Esophagus muscularis mucosa (tissue), 4 donors: ENCODE measurements around the gene THSD7A. TPM values are rescaled to one million over a fixed set of nuclear protein-coding genes. Genes with fewer than 3 reads are reported as not detected.

ENCODE experiments used
- DNase-seq: peaks from one replicate; pipeline ENCODE4 v3.0.0-alpha.2; 2017; ENCODE audit errors: extremely low spot score
- H3K27ac ChIP-seq, 4 donors: fragments of 200-600 bp; sonication (generic); replicated peaks in 1 of 4; 1 replicate in 3 of 4; 2 replicates in 1 of 4; pipeline ENCODE4 v1.5.1; 2016 to 2019; ENCODE audit warnings: mild to moderate bottlenecking in 1 of 4
- H3K27me3 ChIP-seq, 4 donors: fragments of 200-600 bp; sonication (generic); one replicate each; pipeline versions ENCODE4 v1.5.1 to v1.6.0; 2016 to 2019
- H3K36me3 ChIP-seq, 4 donors: fragments of 200-600 bp; sonication (generic); one replicate each; pipeline ENCODE4 v1.5.1; 2016 to 2019
- H3K4me1 ChIP-seq, 4 donors: fragments of 200-600 bp; sonication (generic); one replicate each; pipeline ENCODE4 v1.5.1; 2016 to 2019
- H3K4me3 ChIP-seq, 4 donors: fragments of 200-600 bp; sonication (generic); 1 replicate in 2 of 4; 2 replicates in 2 of 4; pipeline ENCODE4 v1.5.1; 2016 to 2019; ENCODE audit warnings: mild to moderate bottlenecking in 4 of 4, moderate library complexity in 1 of 4
- H3K9me3 ChIP-seq, 4 donors: fragments of 200-600 bp; sonication (generic); 1 replicate in 3 of 4; 2 replicates in 1 of 4; pipeline ENCODE4 v1.5.1; 2016 to 2019
- EP300 ChIP-seq: sonication (generic); formaldehyde crosslinking; IDR thresholded peaks from one replicate; pipeline ENCODE4 v1.6.1; 2017; ENCODE audit warnings: antibody characterized with exemption
- POLR2A ChIP-seq: fragments of 450-650 bp; IDR thresholded peaks from one replicate; pipeline ENCODE4 v1.6.1; 2017; ENCODE audit warnings: antibody characterized with exemption, moderate library complexity, mild to moderate bottlenecking, low read depth
- POLR2AphosphoS5 ChIP-seq, 2 donors: sonication (generic); formaldehyde crosslinking; IDR thresholded peaks; one replicate each; pipeline ENCODE4 v1.6.1; 2017; ENCODE audit warnings: antibody characterized with exemption in 2 of 2
- WGBS: methylation state at CpG from one replicate; pipeline ENCODE4 v1.1.5; 2018; 5-methylcytosine and 5-hydroxymethylcytosine counted together
- intact Hi-C: fragments of 100-400 bp; cut with DNase I; formaldehyde crosslinking; loops from one replicate; pipeline ENCODE4 v1.15.1; 2023
- total RNA-seq, 4 donors: library from RNA; depleted of rRNA; stranded (reverse); fragments of >200 nt; gene quantifications; one replicate each; pipeline versions ENCODE4 v1.1.0 to v1.2.1, GENCODE V29; 2016
- TF ChIP-seq, protein P1 (sequence below), 3 experiments: fragments of 200-600 bp in 2 of 3; fragments of 450-650 bp in 1 of 3; sonication (generic) in 2 of 3; IDR thresholded peaks; one replicate each; pipeline ENCODE4 v1.5.1; 2017 to 2019; ENCODE audit warnings: antibody characterized with exemption in 3 of 3, mild to moderate bottlenecking in 2 of 3, moderate library complexity in 1 of 3

Gene THSD7A
- total RNA-seq, 4 donors from 2014 or later = 1.2 to 3.8 (median 2.8) TPM

GRCh38 chr7:11757153-11757552 is 74.8 kb downstream of the THSD7A start:
- intact Hi-C loops = no loop called here
- WGBS = 97% methylated on average over 1 of the region's 1 CpG

DNA sequence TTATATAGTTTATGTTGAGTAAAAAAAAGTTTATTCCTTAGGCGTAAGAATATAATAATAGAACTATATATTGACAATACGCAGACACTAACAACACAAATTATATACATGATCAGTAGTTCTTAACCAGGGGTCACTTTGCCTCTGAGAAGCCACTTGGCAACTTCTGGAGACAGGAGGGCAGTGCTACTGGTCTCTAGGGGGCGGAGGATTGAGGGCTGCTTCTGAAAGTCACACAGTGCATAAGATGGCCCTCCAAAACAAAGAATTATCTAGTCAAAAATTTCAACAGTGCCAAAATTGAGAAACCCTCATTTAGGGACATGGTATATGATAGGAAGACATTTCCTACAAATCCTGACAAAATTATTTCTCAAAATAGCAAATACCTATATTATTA is 77.1 kb downstream of the THSD7A start:
- no peaks in the 10 kb centered on the region for H3K9me3 ChIP-seq
- WGBS = 89% methylated on average over 3 of the region's 3 CpGs

More at GRCh38 chr7:11757153-11757552, 74.8 kb downstream of the THSD7A start:
- no peak for DNase-seq
- Histone ChIP-seq H3K36me3 (no peaks in the 10 kb centered on the region), H3K4me3 (no peak overlapping the region), H3K27me3 (no peaks in the 10 kb centered on the region), H3K27ac (no peak overlapping the region), H3K9me3 (no peaks in the 10 kb centered on the region), H3K4me1 (no peaks in the 10 kb centered on the region)
- no peak for TF ChIP-seq POLR2A
- no peak for TF ChIP-seq EP300
- TF ChIP-seq, protein P1, sequence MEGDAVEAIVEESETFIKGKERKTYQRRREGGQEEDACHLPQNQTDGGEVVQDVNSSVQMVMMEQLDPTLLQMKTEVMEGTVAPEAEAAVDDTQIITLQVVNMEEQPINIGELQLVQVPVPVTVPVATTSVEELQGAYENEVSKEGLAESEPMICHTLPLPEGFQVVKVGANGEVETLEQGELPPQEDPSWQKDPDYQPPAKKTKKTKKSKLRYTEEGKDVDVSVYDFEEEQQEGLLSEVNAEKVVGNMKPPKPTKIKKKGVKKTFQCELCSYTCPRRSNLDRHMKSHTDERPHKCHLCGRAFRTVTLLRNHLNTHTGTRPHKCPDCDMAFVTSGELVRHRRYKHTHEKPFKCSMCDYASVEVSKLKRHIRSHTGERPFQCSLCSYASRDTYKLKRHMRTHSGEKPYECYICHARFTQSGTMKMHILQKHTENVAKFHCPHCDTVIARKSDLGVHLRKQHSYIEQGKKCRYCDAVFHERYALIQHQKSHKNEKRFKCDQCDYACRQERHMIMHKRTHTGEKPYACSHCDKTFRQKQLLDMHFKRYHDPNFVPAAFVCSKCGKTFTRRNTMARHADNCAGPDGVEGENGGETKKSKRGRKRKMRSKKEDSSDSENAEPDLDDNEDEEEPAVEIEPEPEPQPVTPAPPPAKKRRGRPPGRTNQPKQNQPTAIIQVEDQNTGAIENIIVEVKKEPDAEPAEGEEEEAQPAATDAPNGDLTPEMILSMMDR (IDR thresholded peaks at IDR 0.05) = no peak
- no peak for TF ChIP-seq POLR2AphosphoS5 (IDR thresholded peaks at IDR 0.05)

GRCh38 chr7:11754123-11754522 is 77.9 kb downstream of the THSD7A start:
- 88% methylated on average over 2 of the region's 2 CpGs for WGBS
- intact Hi-C loops = no loop called here
- Histone ChIP-seq H3K4me3 (no peak overlapping the region), H3K4me1 (no peaks in the 10 kb centered on the region), H3K9me3 (no peaks in the 10 kb centered on the region), H3K27me3 (no peaks in the 10 kb centered on the region), H3K27ac (no peak overlapping the region), H3K36me3 (no peaks in the 10 kb centered on the region)
- DNase-seq = no peak
- no peak for TF ChIP-seq EP300
- no peak for TF ChIP-seq POLR2AphosphoS5 (IDR thresholded peaks at IDR 0.05)
- TF ChIP-seq, protein P1 (IDR thresholded peaks at IDR 0.05) = no peak
- TF ChIP-seq POLR2A = no peak

More for the DNA sequence above, 77.1 kb downstream of the THSD7A start:
- DNase-seq = no peak
- Histone ChIP-seq H3K4me1 (no peaks in the 10 kb centered on the region), H3K36me3 (no peaks in the 10 kb centered on the region), H3K27me3 (no peaks in the 10 kb centered on the region), H3K4me3 (no peak overlapping the region), H3K27ac (no peak overlapping the region)
- no peak for TF ChIP-seq POLR2AphosphoS5 (IDR thresholded peaks at IDR 0.05)
- no peak for TF ChIP-seq EP300
- TF ChIP-seq, protein P1 (IDR thresholded peaks at IDR 0.05) = no peak
- TF ChIP-seq POLR2A = no peak
- intact Hi-C loops = no loop called here

DNA sequence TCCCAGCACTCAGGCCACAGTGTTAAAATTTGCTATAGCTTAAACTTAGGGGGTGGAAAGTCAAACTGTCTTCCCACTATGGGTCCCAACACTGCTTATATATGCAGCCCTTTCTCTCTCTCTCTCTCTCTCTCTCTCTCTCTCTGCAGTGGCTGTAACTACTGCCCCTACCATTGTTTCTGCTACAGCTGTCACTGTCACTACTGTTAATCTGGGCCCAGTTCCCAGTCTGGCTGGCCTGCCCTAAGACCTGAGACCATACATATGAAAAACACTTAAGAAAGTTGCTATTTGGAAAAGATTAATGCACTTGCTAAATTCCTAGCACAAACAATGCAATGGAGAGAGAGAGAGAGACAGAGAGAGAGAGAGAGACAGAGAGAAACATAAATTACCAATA is 78.6 kb downstream of the THSD7A start:
- intact Hi-C loops = no loop called here
- H3K4me1 ChIP-seq = no peaks in the 10 kb centered on the region
- H3K27me3 ChIP-seq = no peaks in the 10 kb centered on the region
- no peak for DNase-seq
- H3K27ac ChIP-seq = no peak overlapping the region
- no peak overlapping the region for H3K4me3 ChIP-seq
- H3K9me3 ChIP-seq = no peaks in the 10 kb centered on the region
- TF ChIP-seq POLR2A = no peak
- TF ChIP-seq, protein P1 (IDR thresholded peaks at IDR 0.05) = no peak
- H3K36me3 ChIP-seq = no peaks in the 10 kb centered on the region

- no peak for DNase-seq
- WGBS = 87% methylated on average over 8 of the region's 8 CpGs
- H3K9me3 ChIP-seq = no peaks in the 10 kb centered on the region
- H3K4me1 ChIP-seq = no peaks in the 10 kb centered on the region
- H3K27me3 ChIP-seq = no peaks in the 10 kb centered on the region
- TF ChIP-seq EP300 = no peak
- no peak for TF ChIP-seq POLR2AphosphoS5 (IDR thresholded peaks at IDR 0.05)
- TF ChIP-seq POLR2A = no peak
- TF ChIP-seq, protein P1 (IDR thresholded peaks at IDR 0.05) = no peak
- no peaks in the 10 kb centered on the region for H3K36me3 ChIP-seq
- intact Hi-C loops = no loop called here
- H3K4me3 ChIP-seq = no peak overlapping the region
- H3K27ac ChIP-seq = no peak overlapping the region
Measured at GRCh38 chr7:11751807-11752389, 80.1 kb downstream of the THSD7A start.
